HEK293T (cell line): ENCODE measurements around the gene SNX9.
"Not testable (repeated sequence)": the region's sequence is repeated elsewhere in the genome, so short reads cannot be mapped to it uniquely, and the experiment has no call there.

Experiments used
- FOXM1 ChIP-seq: fragments of 450-650 bp; IDR thresholded peaks from 2 replicates; pipeline ENCODE4 v1.6.1; 2017; ENCODE audit warnings: mild to moderate bottlenecking, borderline replicate concordance
- SP1 ChIP-seq: fragments of 450-650 bp; IDR thresholded peaks from 2 replicates; pipeline ENCODE4 v1.6.1; 2017
- SUZ12 ChIP-seq: fragments of 450-650 bp; IDR thresholded peaks from 2 replicates; pipeline ENCODE4 v1.6.1; 2016; ENCODE audit warnings: mild to moderate bottlenecking
- ZNF384 ChIP-seq: fragments of 450-650 bp; IDR thresholded peaks from 2 replicates; pipeline ENCODE4 v1.6.1; 2016

DNA sequence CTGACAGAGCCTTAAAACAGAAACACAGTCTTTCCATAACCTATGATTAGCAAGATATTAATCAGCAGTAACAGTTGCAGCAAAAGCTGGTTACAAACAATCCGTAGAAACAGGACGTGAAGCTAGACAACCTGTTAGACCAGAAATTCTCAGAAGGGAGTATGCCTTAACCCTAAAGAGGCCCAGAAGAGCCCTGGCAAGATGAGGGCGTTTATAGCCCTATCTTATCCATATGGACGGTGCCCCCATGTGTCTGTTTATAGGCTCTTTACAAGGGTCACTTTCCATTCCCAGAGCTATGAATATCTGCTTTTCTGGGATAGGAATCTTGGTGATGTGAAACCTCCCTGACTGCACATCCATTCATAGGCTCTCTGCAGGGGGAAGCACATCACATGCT lies 77.7 kb downstream of the SNX9 start:
- not testable (repeated sequence) for TF ChIP-seq SUZ12, SP1, FOXM1, ZNF384
